ENCODE data around the gene GLT8D2. TPM values are rescaled to one million over a fixed set of nuclear protein-coding genes. Genes with fewer than 3 reads are reported as not detected.

The GLT8D2 gene
- total RNA-seq, 1 experiment from 2014 or later: not detected

GRCh38 chr12:104048162-104048561 is 1.8 kb downstream of the GLT8D2 start:
- TF ChIP-seq, protein P1, sequence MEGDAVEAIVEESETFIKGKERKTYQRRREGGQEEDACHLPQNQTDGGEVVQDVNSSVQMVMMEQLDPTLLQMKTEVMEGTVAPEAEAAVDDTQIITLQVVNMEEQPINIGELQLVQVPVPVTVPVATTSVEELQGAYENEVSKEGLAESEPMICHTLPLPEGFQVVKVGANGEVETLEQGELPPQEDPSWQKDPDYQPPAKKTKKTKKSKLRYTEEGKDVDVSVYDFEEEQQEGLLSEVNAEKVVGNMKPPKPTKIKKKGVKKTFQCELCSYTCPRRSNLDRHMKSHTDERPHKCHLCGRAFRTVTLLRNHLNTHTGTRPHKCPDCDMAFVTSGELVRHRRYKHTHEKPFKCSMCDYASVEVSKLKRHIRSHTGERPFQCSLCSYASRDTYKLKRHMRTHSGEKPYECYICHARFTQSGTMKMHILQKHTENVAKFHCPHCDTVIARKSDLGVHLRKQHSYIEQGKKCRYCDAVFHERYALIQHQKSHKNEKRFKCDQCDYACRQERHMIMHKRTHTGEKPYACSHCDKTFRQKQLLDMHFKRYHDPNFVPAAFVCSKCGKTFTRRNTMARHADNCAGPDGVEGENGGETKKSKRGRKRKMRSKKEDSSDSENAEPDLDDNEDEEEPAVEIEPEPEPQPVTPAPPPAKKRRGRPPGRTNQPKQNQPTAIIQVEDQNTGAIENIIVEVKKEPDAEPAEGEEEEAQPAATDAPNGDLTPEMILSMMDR (conservative IDR thresholded peaks at IDR 0.05; ENCODE audit: low read depth, low read length): no peak
- TF ChIP-seq EZH2 (IDR thresholded peaks at IDR 0.05; ENCODE audit: borderline replicate concordance, low read depth, low read length, poor library complexity, severe bottlenecking): no peak
- intact Hi-C loops (cut with micrococcal nuclease; ENCODE audit: unreplicated experiment): no loop called here
- H3K27me3 ChIP-seq (replicated peaks; ENCODE audit: insufficient read depth, low read depth, low read length, poor library complexity): peaks cover 6% of the 10 kb centered on the region
- H3K9me3 ChIP-seq (ENCODE audit: low read depth, low read length, poor library complexity, severe bottlenecking): no peaks in the 10 kb centered on the region
- ChIA-PET CTCF (no interaction called here), POLR2A (ENCODE audit: low non-redundant PET) (no interaction called here)
- no peak overlapping the region for H3K4me3 ChIP-seq (ENCODE audit: low read depth, low read length, poor library complexity, severe bottlenecking)
- BruUV-seq (replicated peaks): no TSS peak
- H3K36me3 ChIP-seq (ENCODE audit: insufficient read depth, low read length, poor library complexity, severe bottlenecking): no peaks in the 10 kb centered on the region
- no peak overlapping the region for H3K27ac ChIP-seq (ENCODE audit: low read depth, low read length, poor library complexity, severe bottlenecking)
- H3K4me1 ChIP-seq (ENCODE audit: insufficient read depth, low read length, poor library complexity, severe bottlenecking): peaks cover 5% of the 10 kb centered on the region
- no peak for DNase-seq (ENCODE audit: low spot score)

GRCh38 chr12:104046306-104046705 is 3.7 kb downstream of the GLT8D2 start:
- ChIA-PET POLR2A (ENCODE audit: low non-redundant PET) (no interaction called here), CTCF (no interaction called here)
- TF ChIP-seq, protein P1 (conservative IDR thresholded peaks at IDR 0.05; ENCODE audit: low read depth, low read length): no peak
- no peak for TF ChIP-seq EZH2 (IDR thresholded peaks at IDR 0.05; ENCODE audit: borderline replicate concordance, low read depth, low read length, poor library complexity, severe bottlenecking)
- Histone ChIP-seq H3K4me3 (ENCODE audit: low read depth, low read length, poor library complexity, severe bottlenecking) (no peak overlapping the region), H3K36me3 (ENCODE audit: insufficient read depth, low read length, poor library complexity, severe bottlenecking) (no peaks in the 10 kb centered on the region), H3K4me1 (ENCODE audit: insufficient read depth, low read length, poor library complexity, severe bottlenecking) (peaks cover 5% of the 10 kb centered on the region), H3K27ac (ENCODE audit: low read depth, low read length, poor library complexity, severe bottlenecking) (no peak overlapping the region), H3K9me3 (ENCODE audit: low read depth, low read length, poor library complexity, severe bottlenecking) (no peaks in the 10 kb centered on the region), H3K27me3 (replicated peaks; ENCODE audit: insufficient read depth, low read depth, low read length, poor library complexity) (peaks cover 2% of the 10 kb centered on the region)
- BruUV-seq (replicated peaks): no TSS peak
- no peak for DNase-seq (ENCODE audit: low spot score)
- intact Hi-C loops (cut with micrococcal nuclease; ENCODE audit: unreplicated experiment): no loop called here

GRCh38 chr12:104044158-104044557 is 5.8 kb downstream of the GLT8D2 start:
- no TSS peak for BruUV-seq (replicated peaks)
- Histone ChIP-seq H3K36me3 (ENCODE audit: insufficient read depth, low read length, poor library complexity, severe bottlenecking) (no peaks in the 10 kb centered on the region), H3K27ac (ENCODE audit: low read depth, low read length, poor library complexity, severe bottlenecking) (no peak overlapping the region), H3K4me3 (ENCODE audit: low read depth, low read length, poor library complexity, severe bottlenecking) (no peak overlapping the region), H3K27me3 (replicated peaks; ENCODE audit: insufficient read depth, low read depth, low read length, poor library complexity) (no peaks in the 10 kb centered on the region), H3K9me3 (ENCODE audit: low read depth, low read length, poor library complexity, severe bottlenecking) (no peaks in the 10 kb centered on the region), H3K4me1 (ENCODE audit: insufficient read depth, low read length, poor library complexity, severe bottlenecking) (no peaks in the 10 kb centered on the region)
- no peak for TF ChIP-seq EZH2 (IDR thresholded peaks at IDR 0.05; ENCODE audit: borderline replicate concordance, low read depth, low read length, poor library complexity, severe bottlenecking)
- TF ChIP-seq, protein P1 (conservative IDR thresholded peaks at IDR 0.05; ENCODE audit: low read depth, low read length): no peak
- CTCF ChIA-PET: no interaction called here
- DNase-seq (ENCODE audit: low spot score): no peak
- POLR2A ChIA-PET (ENCODE audit: low non-redundant PET): no interaction called here
- intact Hi-C loops (cut with micrococcal nuclease; ENCODE audit: unreplicated experiment): no loop called here

Data from A673 (cell line).